NOMO-1 (cell line): ENCODE data around the gene TVP23C.

ENCODE experiments used
- DNase-seq, 2 experiments: peaks; one replicate each; lab custom pipeline; 2025; ENCODE audit not compliant: unreplicated experiment in 2 of 2; lab: John Stamatoyannopoulos, UW

Gene TVP23C

GRCh38 chr17:15498107-15498506 is 65.2 kb downstream of the TVP23C start:
- no peak for DNase-seq

- no peak for DNase-seq
Measured at GRCh38 chr17:15496735-15497670, 66.3 kb downstream of the TVP23C start.

GRCh38 chr17:15494821-15495220 is 68.5 kb downstream of the TVP23C start:
- no peak for DNase-seq

- no peak for DNase-seq
Measured at GRCh38 chr17:15493693-15494035, 69.6 kb downstream of the TVP23C start.

- DNase-seq: no peak
Measured at GRCh38 chr17:15492791-15493692, 70.2 kb downstream of the TVP23C start.

GRCh38 chr17:15492186-15492585 is 71.1 kb downstream of the TVP23C start:
- no peak for DNase-seq

GRCh38 chr17:15490634-15491261 is 72.5 kb downstream of the TVP23C start:
- DNase-seq: no peak

GRCh38 chr17:15488557-15488956 is 74.7 kb downstream of the TVP23C start:
- DNase-seq: no peak

GRCh38 chr17:15485045-15485444 is 78.2 kb downstream of the TVP23C start:
- no peak for DNase-seq

- no peak for DNase-seq
Measured at GRCh38 chr17:15483431-15483830, 79.9 kb downstream of the TVP23C start.

- DNase-seq: no peak
Measured at GRCh38 chr17:15482476-15482875, 80.8 kb downstream of the TVP23C start.

- DNase-seq: no peak
Measured at GRCh38 chr17:15481481-15481880, 81.8 kb downstream of the TVP23C start.

GRCh38 chr17:15480204-15480603 is 83.1 kb downstream of the TVP23C start:
- DNase-seq: no peak

- no peak for DNase-seq
Measured at GRCh38 chr17:15479703-15480102, 83.6 kb downstream of the TVP23C start.

GRCh38 chr17:15478845-15479244 is 84.4 kb downstream of the TVP23C start:
- DNase-seq: no peak

GRCh38 chr17:15475631-15476354 is 87.5 kb downstream of the TVP23C start:
- DNase-seq: no peak

GRCh38 chr17:15472891-15473290 is 90.4 kb downstream of the TVP23C start:
- DNase-seq: no peak

GRCh38 chr17:15470536-15470935 is 92.7 kb downstream of the TVP23C start:
- no peak for DNase-seq

GRCh38 chr17:15469260-15469659 is 94.0 kb downstream of the TVP23C start:
- DNase-seq: no peak

- DNase-seq: no peak
Measured at GRCh38 chr17:15468126-15468525, 95.2 kb downstream of the TVP23C start.

- no peak for DNase-seq
Measured at GRCh38 chr17:15467592-15467991, 95.7 kb downstream of the TVP23C start, which contains the start of gene CDRT4. TSS of gene CDRT4 (minus strand) at chr17:15467621. CDS start at chr17:15440238, 27,383 bp downstream.
